H1 (cell line): ENCODE data around the gene SEMA4D. TPM values are rescaled to one million over a fixed set of nuclear protein-coding genes. Genes with fewer than 3 reads are reported as not detected.

ENCODE experiments used
- polyA plus RNA-seq, 7 experiments: library from polyadenylated mRNA; depleted of rRNA in 3 of 7; stranded (reverse) in 5 of 7; unstranded in 2 of 7; fragments of >200 nt in 5 of 7; fragments of 200-250 nt in 2 of 7; gene quantifications; 1 replicate in 5 of 7; 2 replicates in 1 of 7; 4 replicates in 1 of 7; pipeline versions ENCODE4 v1.2.1 to v1.2.3, GENCODE V29; 2011 to 2013; ENCODE audit warnings: missing spikeins in 2 of 7, mixed read lengths in 2 of 7
- total RNA-seq: library from RNA; stranded (reverse); fragmentation: NEBNext Ultra II Directional; extraction: Animal tissue kit (Norgen Biotek cat#: 25700); gene quantifications from 2 replicates; pipeline ENCODE4 v1.2.1, GENCODE V29; 2021
- TF ChIP-seq, protein P1 (sequence below): IDR thresholded peaks from 2 replicates; pipeline ENCODE4 v1.6.1; 2012; ENCODE audit warnings: low read length, inconsistent platforms

The SEMA4D gene
- total and polyA plus RNA-seq, 2 of the 8 experiments (the other 6 are each of a cell fraction or from before 2014, with no cell fraction given) = 21.0 to 70.4 TPM

DNA sequence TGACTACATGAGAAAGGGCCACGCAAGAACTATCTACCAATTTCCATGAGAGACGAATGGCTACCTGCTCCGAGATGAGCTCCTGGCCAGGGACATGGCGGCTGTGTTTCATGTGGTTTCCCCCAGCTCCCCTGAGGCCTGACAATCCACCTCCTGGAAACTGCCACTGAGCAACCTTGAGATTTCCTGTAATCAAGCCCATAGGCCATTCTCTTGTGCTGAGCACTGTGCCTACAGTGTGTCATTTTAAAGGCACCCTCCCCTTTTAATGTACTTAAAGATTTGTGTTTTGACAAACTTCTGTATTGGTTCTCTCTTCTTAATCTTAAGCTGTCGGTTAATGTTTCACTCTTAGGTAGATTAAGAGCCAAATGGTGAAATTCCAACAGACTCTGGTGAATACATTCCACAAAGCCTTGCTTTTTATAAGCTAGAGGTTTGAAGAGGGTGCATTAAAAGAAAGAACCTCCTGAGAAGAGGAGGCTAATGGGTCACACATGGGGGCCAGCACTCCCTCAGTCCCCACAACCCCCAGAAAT is 107.3 kb downstream of the SEMA4D start (continued):
- TF ChIP-seq, protein P1, sequence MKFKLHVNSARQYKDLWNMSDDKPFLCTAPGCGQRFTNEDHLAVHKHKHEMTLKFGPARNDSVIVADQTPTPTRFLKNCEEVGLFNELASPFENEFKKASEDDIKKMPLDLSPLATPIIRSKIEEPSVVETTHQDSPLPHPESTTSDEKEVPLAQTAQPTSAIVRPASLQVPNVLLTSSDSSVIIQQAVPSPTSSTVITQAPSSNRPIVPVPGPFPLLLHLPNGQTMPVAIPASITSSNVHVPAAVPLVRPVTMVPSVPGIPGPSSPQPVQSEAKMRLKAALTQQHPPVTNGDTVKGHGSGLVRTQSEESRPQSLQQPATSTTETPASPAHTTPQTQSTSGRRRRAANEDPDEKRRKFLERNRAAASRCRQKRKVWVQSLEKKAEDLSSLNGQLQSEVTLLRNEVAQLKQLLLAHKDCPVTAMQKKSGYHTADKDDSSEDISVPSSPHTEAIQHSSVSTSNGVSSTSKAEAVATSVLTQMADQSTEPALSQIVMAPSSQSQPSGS = no peak
